H1 (cell line): ENCODE results near the gene EXTL1.

Experiments
- CBX5 ChIP-seq: fragments of 300-800, 300-1000 bp; sonication (generic); IDR thresholded peaks from 2 replicates; pipeline ENCODE4 v1.7.1; 2016; ENCODE audit warnings: antibody characterized with exemption, low read length, low read depth
- CTCF ChIP-seq, 3 experiments: IDR thresholded peaks; 1 replicate in 2 of 3; 2 replicates in 1 of 3; pipeline versions ENCODE4 v1.5.1 to v1.6.1; 2011; ENCODE audit warnings: low read length in 3 of 3, mild to moderate bottlenecking in 3 of 3, inconsistent platforms in 2 of 3, low read depth in 1 of 3, moderate library complexity in 1 of 3; ENCODE audit not compliant: insufficient read depth in 1 of 3; ENCODE audit errors: control extremely low read depth in 1 of 3
- EZH2 ChIP-seq: fragments of 200-600 bp; sonication (generic); IDR thresholded peaks from 2 replicates; pipeline ENCODE4 v1.7.1; 2012; ENCODE audit warnings: low read depth, mild to moderate bottlenecking, moderate library complexity, low read length, inconsistent platforms; ENCODE audit not compliant: severe bottlenecking
- POLR2A ChIP-seq, 2 experiments: IDR thresholded peaks; 1 replicate in 1 of 2; 2 replicates in 1 of 2; pipeline ENCODE4 v1.6.1; 2011; ENCODE audit warnings: low read depth in 2 of 2, low read length in 2 of 2, mild to moderate bottlenecking in 2 of 2; ENCODE audit errors: control extremely low read depth in 1 of 2
- POLR2AphosphoS5 ChIP-seq: IDR thresholded peaks from 2 replicates; pipeline ENCODE4 v1.6.1; 2011; ENCODE audit warnings: low read depth, low read length
- SIN3A ChIP-seq, 2 experiments: IDR thresholded peaks in 1 of 2; conservative IDR thresholded peaks in 1 of 2; 2 replicates each; pipeline ENCODE4 v1.6.1; 2011 to 2012; ENCODE audit warnings: low read length in 2 of 2, improper control_type of control experiment in 1 of 2, low read depth in 1 of 2, mild to moderate bottlenecking in 1 of 2
- YY1 ChIP-seq: IDR thresholded peaks from 2 replicates; pipeline ENCODE4 v1.6.1; 2011; ENCODE audit warnings: low read depth, mild to moderate bottlenecking, low read length

DNA sequence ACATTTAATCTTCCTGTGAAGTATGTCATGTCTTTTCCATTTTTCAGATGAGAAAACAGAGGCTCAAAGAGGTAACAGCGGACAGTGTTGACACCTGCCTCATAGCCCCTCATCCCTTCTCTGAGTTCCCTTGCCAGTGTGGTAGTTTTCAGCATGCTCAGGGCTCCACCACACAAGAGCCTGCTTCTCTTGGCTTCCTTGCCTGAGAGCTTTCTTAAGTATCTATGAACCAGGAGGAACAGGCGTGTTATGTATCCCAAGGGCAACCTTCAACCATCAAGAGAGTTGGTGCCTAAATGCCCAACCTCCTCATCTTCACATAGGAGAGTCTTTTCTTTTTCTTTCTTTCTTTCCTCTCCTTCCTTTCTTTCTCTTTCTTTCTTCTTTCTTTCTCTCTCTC, 17.8 kb upstream of the EXTL1 start:
- TF ChIP-seq CTCF (IDR thresholded peaks at IDR 0.05; ENCODE audit: control extremely low read depth in 1 of 3, insufficient read depth in 1 of 3, low read depth in 1 of 3, low read length in 3 of 3) (no peak), POLR2AphosphoS5 (no peak), EZH2 (no peak), SIN3A (conservative IDR thresholded peaks at IDR 0.05 in 1 of 2, IDR thresholded peaks at IDR 0.05 in 1 of 2; ENCODE audit: low read depth in 1 of 2, low read length in 2 of 2) (no peak), POLR2A (IDR thresholded peaks at IDR 0.05; ENCODE audit: control extremely low read depth in 1 of 2, low read depth in 2 of 2, low read length in 2 of 2) (no peak), YY1 (no peak), CBX5 (no peak)
